Calu3 (cell line): Measurements from ENCODE around the gene ABCD3. TPM values are rescaled to one million over a fixed set of nuclear protein-coding genes. Genes with fewer than 3 reads are reported as not detected.
A peak's percentile ranks its signal among the peaks of the same experiment; 100 is the strongest.

ENCODE experiments used
- BruUV-seq: library from RNA; stranded (reverse); fragments of 400-500 nt; replicated peaks from 2 replicates; lab custom pipeline; 2021; lab: Mats Ljungman, UMichigan
- CTCF ChIA-PET: fragments of 300-600 bp; sonication (Branson Sonifier 250); formaldehyde crosslinking; loops from one replicate; lab custom pipeline; 2022; ENCODE audit warnings: antibody characterized with exemption; lab: Charles Lee
- DNase-seq: peaks from one replicate; pipeline ENCODE4 v3.0.0; 2022
- H3K27ac Mint-ChIP-seq: one replicate; pipeline ENCODE4 v1.8.0; 2022; ENCODE audit warnings: mixed read lengths; ENCODE audit not compliant: unreplicated experiment
- H3K27me3 Mint-ChIP-seq: one replicate; pipeline ENCODE4 v1.8.0; 2022; ENCODE audit warnings: mixed read lengths; ENCODE audit not compliant: unreplicated experiment
- H3K36me3 Mint-ChIP-seq: one replicate; pipeline ENCODE4 v1.8.0; 2022; ENCODE audit warnings: mild to moderate bottlenecking, moderate library complexity, mixed read lengths; ENCODE audit not compliant: insufficient read depth, unreplicated experiment
- H3K4me1 Mint-ChIP-seq: one replicate; pipeline ENCODE4 v1.8.0; 2022; ENCODE audit warnings: mild to moderate bottlenecking, low read depth, mixed read lengths; ENCODE audit not compliant: unreplicated experiment
- H3K4me3 Mint-ChIP-seq: one replicate; pipeline ENCODE4 v1.8.0; 2022; ENCODE audit warnings: mild to moderate bottlenecking, low read depth, moderate library complexity, mixed read lengths; ENCODE audit not compliant: unreplicated experiment
- H3K9me3 Mint-ChIP-seq: one replicate; pipeline ENCODE4 v1.8.0; 2022; ENCODE audit warnings: low read depth, mixed read lengths; ENCODE audit not compliant: unreplicated experiment
- CTCF ChIP-seq: fragments of 200-600 bp; IDR thresholded peaks from one replicate; pipeline ENCODE4 v1.8.0; 2022; ENCODE audit warnings: antibody characterized with exemption; ENCODE audit not compliant: unreplicated experiment
- intact Hi-C: fragments of 100-400 bp; cut with micrococcal nuclease; formaldehyde crosslinking; loops from one replicate; pipeline ENCODE4 v1.10.0; 2022; ENCODE audit not compliant: unreplicated experiment
- total RNA-seq: library from RNA; stranded (reverse); gene quantifications from 2 replicates; pipeline ENCODE4 v1.2.3, GENCODE V29; 2022

ABCD3 gene
- total RNA-seq, 1 experiment from 2014 or later: 59.3 TPM

DNA sequence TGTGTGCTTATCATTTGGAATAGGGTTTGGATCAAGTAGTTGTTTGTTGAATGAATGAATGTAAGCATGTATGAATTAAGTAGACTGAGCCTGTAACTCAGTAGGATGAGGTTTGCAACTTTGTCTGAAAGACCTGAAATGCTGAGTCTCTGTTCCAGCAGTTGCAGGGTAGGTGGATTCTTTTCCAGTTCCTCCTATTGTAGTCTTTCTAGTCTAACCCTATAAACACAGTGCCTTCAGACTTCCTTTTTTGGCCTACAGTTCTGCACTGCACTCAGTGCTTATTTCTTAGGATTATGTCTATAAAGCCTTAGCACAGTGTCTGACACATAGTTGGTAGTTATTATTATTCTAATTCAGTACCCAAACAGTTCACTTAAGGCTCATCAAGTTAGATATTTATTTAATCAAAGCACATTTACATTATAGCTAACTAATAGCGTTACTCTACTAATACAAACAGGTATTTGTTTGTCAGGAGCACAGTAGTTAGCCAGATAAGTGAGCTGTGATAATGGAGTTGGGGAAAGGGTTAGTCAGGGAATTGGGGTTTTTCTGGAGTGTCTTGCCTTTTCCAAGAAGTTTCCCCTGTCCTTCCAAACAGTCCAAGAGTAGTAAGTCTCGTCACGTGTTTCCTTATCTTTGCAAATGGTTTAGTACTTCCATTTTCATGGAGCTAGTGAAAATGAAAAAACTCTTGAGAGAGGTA lies 45.0 kb downstream of the ABCD3 start:
- H3K4me3 Mint-ChIP-seq: no peak overlapping the region
- peak overlapping the region; percentile 13 for H3K27ac Mint-ChIP-seq
- BruUV-seq: no TSS peak
- CTCF ChIA-PET: interaction anchor here (0.6 to 2.5 kb wide), 10 partner anchors 37 to 424 kb away, joined by 3 to 18 read pairs (median 4); no protein-coding TSS in a partner anchor
- no peak for DNase-seq
- H3K4me1 Mint-ChIP-seq: peaks cover 22% of the 10 kb centered on the region
- H3K27me3 Mint-ChIP-seq: no peaks in the 10 kb centered on the region
- intact Hi-C loops: loop anchor here (1.0 to 10.0 kb wide), 5 partner anchors 46 to 437 kb away; partner anchors contain the start of gene ABCD3
- no peaks in the 10 kb centered on the region for H3K36me3 Mint-ChIP-seq
- no peaks in the 10 kb centered on the region for H3K9me3 Mint-ChIP-seq
- no peak for TF ChIP-seq CTCF

DNA sequence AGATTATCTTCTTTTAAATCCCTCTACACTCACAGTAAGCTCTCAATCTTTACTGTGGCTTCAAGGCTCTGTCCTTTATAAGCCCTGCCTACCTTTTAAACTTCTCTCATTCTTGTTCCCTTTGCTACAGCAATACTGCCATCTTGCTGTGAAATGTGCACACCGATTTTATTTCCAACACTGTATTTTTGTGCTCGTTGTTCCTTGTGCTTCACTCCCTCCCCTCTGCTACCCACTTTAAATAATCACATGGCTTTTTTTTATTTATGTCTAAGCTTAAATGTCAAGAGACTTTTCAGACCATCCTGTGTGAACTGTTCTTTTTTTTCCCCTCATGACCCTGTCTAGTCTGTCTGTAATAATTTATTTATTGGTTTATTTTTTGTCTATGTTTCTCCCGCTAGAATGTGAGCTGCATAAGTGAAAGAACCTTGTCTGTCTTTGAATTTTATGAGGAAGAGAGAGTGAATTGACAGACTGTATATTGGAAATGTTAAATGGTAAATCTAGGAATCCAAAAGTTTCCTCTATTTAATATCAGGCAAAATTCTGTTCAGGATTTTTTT lies 45.7 kb downstream of the ABCD3 start:
- BruUV-seq: no TSS peak
- H3K27ac Mint-ChIP-seq: peak overlapping the region; percentile 13
- DNase-seq: peak; percentile 34
- intact Hi-C loops: loop anchor here (1.0 to 10.0 kb wide), 5 partner anchors 47 to 438 kb away; partner anchors contain the start of gene ABCD3
- no peaks in the 10 kb centered on the region for H3K9me3 Mint-ChIP-seq
- H3K4me3 Mint-ChIP-seq: no peak overlapping the region
- H3K27me3 Mint-ChIP-seq: no peaks in the 10 kb centered on the region
- CTCF ChIA-PET: interaction anchor here (0.5 to 2.5 kb wide), 11 partner anchors 37 to 437 kb away, joined by 3 to 18 read pairs (median 4); no protein-coding TSS in a partner anchor
- TF ChIP-seq CTCF: peak; percentile 63
- H3K4me1 Mint-ChIP-seq: peaks cover 25% of the 10 kb centered on the region
- H3K36me3 Mint-ChIP-seq: no peaks in the 10 kb centered on the region

GRCh38 chr1:94468708-94469107 lies 50.5 kb downstream of the ABCD3 start:
- no peak for DNase-seq

More at GRCh38 chr1:94468708-94469107, 50.5 kb downstream of the ABCD3 start:
- Mint-ChIP-seq H3K27me3 (no peaks in the 10 kb centered on the region), H3K27ac (no peak overlapping the region), H3K4me1 (peaks cover 10% of the 10 kb centered on the region), H3K4me3 (no peak overlapping the region), H3K9me3 (no peaks in the 10 kb centered on the region), H3K36me3 (no peaks in the 10 kb centered on the region)
- intact Hi-C loops: loop anchor here (10.0 kb wide), 1 partner anchor 244 kb away; no protein-coding TSS in a partner anchor
- no TSS peak for BruUV-seq
- CTCF ChIA-PET: interaction anchor here (0.6 to 1.1 kb wide), 2 partner anchors 12 to 68 kb away, joined by 3 to 5 read pairs; no protein-coding TSS in a partner anchor
- no peak for TF ChIP-seq CTCF
